ENCODE data around the gene MDP1. TPM values are rescaled to one million over a fixed set of nuclear protein-coding genes. Genes with fewer than 3 reads are reported as not detected.

Gene MDP1
- total RNA-seq: 10 to 100 TPM; 19.4 to 20.9 TPM

- Mint-ChIP-seq H3K27me3 (peaks cover 3% of the 10 kb centered on the region), H3K4me3 (peak within 1 kb of the TSS; percentile 90), H3K9me3 (no peaks in the 10 kb centered on the region), H3K4me1 (peaks cover 36% of the 10 kb centered on the region), H3K36me3 (peaks cover 33% of the 10 kb centered on the region), H3K27ac (peak within 1 kb of the TSS; percentile 97)
- DNase-seq: peak; percentile 85
These were observed at the start of gene MDP1 for GRCh38 chr14:24215495-24216344. Gene MDP1, minus strand, starts transcription at chr14:24216066. Its CDS starts 111 bp downstream, at chr14:24215955.

- H3K36me3 Mint-ChIP-seq: peaks cover 2% of the 10 kb centered on the region
- DNase-seq: no peak
- H3K27me3 Mint-ChIP-seq: no peaks in the 10 kb centered on the region
- no peaks in the 10 kb centered on the region for H3K4me1 Mint-ChIP-seq
- H3K4me3 Mint-ChIP-seq: no peak overlapping the region
- H3K27ac Mint-ChIP-seq: no peak overlapping the region
- no peaks in the 10 kb centered on the region for H3K9me3 Mint-ChIP-seq
These were observed 48.4 kb upstream of the MDP1 start for GRCh38 chr14:24264298-24264697.

GRCh38 chr14:24263848-24264247 is 48.0 kb upstream of the MDP1 start:
- Mint-ChIP-seq H3K36me3 (peaks cover 2% of the 10 kb centered on the region), H3K4me1 (no peaks in the 10 kb centered on the region), H3K27me3 (no peaks in the 10 kb centered on the region), H3K27ac (no peak overlapping the region), H3K9me3 (no peaks in the 10 kb centered on the region), H3K4me3 (no peak overlapping the region)
- DNase-seq: no peak

- no peak within 1 kb of the TSS for H3K27ac Mint-ChIP-seq
- no peaks in the 10 kb centered on the region for H3K4me1 Mint-ChIP-seq
- no peaks in the 10 kb centered on the region for H3K9me3 Mint-ChIP-seq
- no peak within 1 kb of the TSS for H3K4me3 Mint-ChIP-seq
- H3K36me3 Mint-ChIP-seq: peaks cover 2% of the 10 kb centered on the region
- no peaks in the 10 kb centered on the region for H3K27me3 Mint-ChIP-seq
- no peak for DNase-seq
These were observed 47.2 kb upstream of the MDP1 start, which contains the start of gene TGM1 for GRCh38 chr14:24262821-24263733. Gene TGM1, minus strand, starts transcription at chr14:24263177. Its CDS starts 825 bp downstream, at chr14:24262352.

GRCh38 chr14:24261969-24262327 is 46.1 kb upstream of the MDP1 start:
- no peak overlapping the region for H3K27ac Mint-ChIP-seq
- DNase-seq: no peak
- no peak overlapping the region for H3K4me3 Mint-ChIP-seq
- no peaks in the 10 kb centered on the region for H3K9me3 Mint-ChIP-seq
- H3K36me3 Mint-ChIP-seq: peaks cover 2% of the 10 kb centered on the region
- no peaks in the 10 kb centered on the region for H3K4me1 Mint-ChIP-seq
- no peaks in the 10 kb centered on the region for H3K27me3 Mint-ChIP-seq

- no peaks in the 10 kb centered on the region for H3K4me1 Mint-ChIP-seq
- H3K9me3 Mint-ChIP-seq: no peaks in the 10 kb centered on the region
- peaks cover 2% of the 10 kb centered on the region for H3K36me3 Mint-ChIP-seq
- H3K27ac Mint-ChIP-seq: no peak overlapping the region
- peak overlapping the region; percentile 29 for H3K4me3 Mint-ChIP-seq
- H3K27me3 Mint-ChIP-seq: no peaks in the 10 kb centered on the region
- no peak for DNase-seq
These were observed 45.5 kb upstream of the MDP1 start for GRCh38 chr14:24261256-24261968.

GRCh38 chr14:24260780-24261157 is 44.9 kb upstream of the MDP1 start:
- H3K4me1 Mint-ChIP-seq: no peaks in the 10 kb centered on the region
- H3K9me3 Mint-ChIP-seq: no peaks in the 10 kb centered on the region
- DNase-seq: no peak
- no peak overlapping the region for H3K4me3 Mint-ChIP-seq
- no peaks in the 10 kb centered on the region for H3K27me3 Mint-ChIP-seq
- no peak overlapping the region for H3K27ac Mint-ChIP-seq
- H3K36me3 Mint-ChIP-seq: peaks cover 2% of the 10 kb centered on the region

- no peak overlapping the region for H3K4me3 Mint-ChIP-seq
- peaks cover 2% of the 10 kb centered on the region for H3K36me3 Mint-ChIP-seq
- no peak overlapping the region for H3K27ac Mint-ChIP-seq
- DNase-seq: no peak
- H3K9me3 Mint-ChIP-seq: no peaks in the 10 kb centered on the region
- no peaks in the 10 kb centered on the region for H3K4me1 Mint-ChIP-seq
- H3K27me3 Mint-ChIP-seq: no peaks in the 10 kb centered on the region
These were observed 44.3 kb upstream of the MDP1 start for GRCh38 chr14:24260026-24260779.

GRCh38 chr14:24259282-24260025 is 43.6 kb upstream of the MDP1 start:
- H3K4me1 Mint-ChIP-seq: no peaks in the 10 kb centered on the region
- no peak for DNase-seq
- H3K27me3 Mint-ChIP-seq: no peaks in the 10 kb centered on the region
- H3K9me3 Mint-ChIP-seq: no peaks in the 10 kb centered on the region
- peaks cover 4% of the 10 kb centered on the region for H3K36me3 Mint-ChIP-seq
- H3K27ac Mint-ChIP-seq: no peak overlapping the region
- no peak overlapping the region for H3K4me3 Mint-ChIP-seq

GRCh38 chr14:24258548-24259265 is 42.8 kb upstream of the MDP1 start:
- no peaks in the 10 kb centered on the region for H3K9me3 Mint-ChIP-seq
- DNase-seq: no peak
- H3K4me1 Mint-ChIP-seq: no peaks in the 10 kb centered on the region
- no peak overlapping the region for H3K27ac Mint-ChIP-seq
- H3K36me3 Mint-ChIP-seq: peaks cover 4% of the 10 kb centered on the region
- H3K4me3 Mint-ChIP-seq: no peak overlapping the region
- no peaks in the 10 kb centered on the region for H3K27me3 Mint-ChIP-seq

- H3K36me3 Mint-ChIP-seq: peaks cover 4% of the 10 kb centered on the region
- no peak overlapping the region for H3K27ac Mint-ChIP-seq
- H3K27me3 Mint-ChIP-seq: no peaks in the 10 kb centered on the region
- no peaks in the 10 kb centered on the region for H3K4me1 Mint-ChIP-seq
- DNase-seq: no peak
- no peaks in the 10 kb centered on the region for H3K9me3 Mint-ChIP-seq
- no peak overlapping the region for H3K4me3 Mint-ChIP-seq
These were observed 42.3 kb upstream of the MDP1 start for GRCh38 chr14:24258119-24258518.

GRCh38 chr14:24256960-24257359 is 41.1 kb upstream of the MDP1 start:
- H3K9me3 Mint-ChIP-seq: no peaks in the 10 kb centered on the region
- no peaks in the 10 kb centered on the region for H3K4me1 Mint-ChIP-seq
- H3K27me3 Mint-ChIP-seq: no peaks in the 10 kb centered on the region
- H3K27ac Mint-ChIP-seq: no peak overlapping the region
- no peak overlapping the region for H3K4me3 Mint-ChIP-seq
- no peak for DNase-seq
- peaks cover 4% of the 10 kb centered on the region for H3K36me3 Mint-ChIP-seq

- H3K27me3 Mint-ChIP-seq: no peaks in the 10 kb centered on the region
- H3K4me1 Mint-ChIP-seq: no peaks in the 10 kb centered on the region
- H3K27ac Mint-ChIP-seq: no peak overlapping the region
- H3K4me3 Mint-ChIP-seq: no peak overlapping the region
- DNase-seq: no peak
- no peaks in the 10 kb centered on the region for H3K9me3 Mint-ChIP-seq
- H3K36me3 Mint-ChIP-seq: peaks cover 3% of the 10 kb centered on the region
These were observed 40.3 kb upstream of the MDP1 start for GRCh38 chr14:24255931-24256711.

All from activated naive CD8-positive, alpha-beta T cell treated with anti-CD3 and anti-CD28 coated beads for 36 hours (primary cell).